ENCODE measurements around the gene MACO1. TPM values are rescaled to one million over a fixed set of nuclear protein-coding genes. Genes with fewer than 3 reads are reported as not detected.
A peak's percentile ranks its signal among the peaks of the same experiment; 100 is the strongest.

MACO1 gene
- total and polyA plus RNA-seq, 9 of the 15 experiments (the other 6 are each of a cell fraction or from before 2014, with no cell fraction given): 4.6 to 28.4 (median 21.7) TPM

DNA sequence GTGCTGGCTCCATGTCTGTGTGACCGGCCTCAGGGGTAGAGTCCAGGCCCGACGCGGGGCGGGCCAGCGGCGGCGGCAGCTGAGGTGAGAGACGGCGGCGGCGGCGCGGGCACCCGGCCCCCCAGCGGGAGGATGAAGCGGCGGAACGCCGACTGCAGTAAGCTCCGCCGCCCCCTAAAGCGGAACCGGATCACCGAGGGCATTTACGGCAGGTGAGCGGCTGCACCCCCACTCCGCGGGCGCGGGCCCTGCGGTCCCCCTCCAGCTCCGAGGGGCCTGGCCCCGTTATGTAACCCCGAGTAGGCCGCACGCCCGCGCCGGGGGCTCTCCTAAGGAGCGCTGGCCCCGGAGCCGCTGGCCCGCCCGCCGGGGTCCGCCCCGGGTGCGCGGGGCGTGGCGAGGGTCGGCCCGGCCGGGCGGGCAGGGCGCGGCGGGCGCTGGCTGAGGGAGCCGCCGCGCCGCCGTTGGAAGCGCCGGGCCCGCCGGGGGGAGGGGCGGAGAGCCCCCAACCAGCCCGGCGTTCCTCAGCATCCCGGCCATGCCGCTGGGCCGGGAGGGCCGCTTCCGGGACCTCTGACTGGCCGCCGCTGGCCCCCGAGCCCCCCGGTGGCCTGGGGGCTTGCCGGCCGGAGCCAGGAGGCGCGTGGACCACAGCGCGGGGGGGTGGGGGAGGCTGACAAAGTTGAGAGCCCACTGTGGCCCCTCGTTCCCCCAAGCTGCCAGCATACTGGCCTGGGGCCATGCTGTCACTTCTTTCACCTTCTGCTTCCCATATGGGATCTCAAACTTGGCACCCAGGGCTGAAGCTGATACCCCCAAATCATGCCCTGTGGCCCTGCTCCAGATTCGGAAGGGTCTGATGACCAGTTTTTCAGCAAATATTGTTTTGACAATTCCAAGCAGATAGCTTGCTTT lies 527 bp downstream of the MACO1 start (continued):
- TF ChIP-seq ZBTB40 (IDR thresholded peaks at IDR 0.05): no peak
- no peak for TF ChIP-seq ZBTB40 (CRISPR knock-in tag; IDR thresholded peaks at IDR 0.05)
- no peak for TF ChIP-seq ZEB2 (IDR thresholded peaks at IDR 0.05)
- TF ChIP-seq ZNF121 (CRISPR knock-in tag; conservative IDR thresholded peaks at IDR 0.05): no peak
- no peak for TF ChIP-seq GABPB2 (CRISPR knock-in tag; conservative IDR thresholded peaks at IDR 0.05)
- TF ChIP-seq, protein P1, sequence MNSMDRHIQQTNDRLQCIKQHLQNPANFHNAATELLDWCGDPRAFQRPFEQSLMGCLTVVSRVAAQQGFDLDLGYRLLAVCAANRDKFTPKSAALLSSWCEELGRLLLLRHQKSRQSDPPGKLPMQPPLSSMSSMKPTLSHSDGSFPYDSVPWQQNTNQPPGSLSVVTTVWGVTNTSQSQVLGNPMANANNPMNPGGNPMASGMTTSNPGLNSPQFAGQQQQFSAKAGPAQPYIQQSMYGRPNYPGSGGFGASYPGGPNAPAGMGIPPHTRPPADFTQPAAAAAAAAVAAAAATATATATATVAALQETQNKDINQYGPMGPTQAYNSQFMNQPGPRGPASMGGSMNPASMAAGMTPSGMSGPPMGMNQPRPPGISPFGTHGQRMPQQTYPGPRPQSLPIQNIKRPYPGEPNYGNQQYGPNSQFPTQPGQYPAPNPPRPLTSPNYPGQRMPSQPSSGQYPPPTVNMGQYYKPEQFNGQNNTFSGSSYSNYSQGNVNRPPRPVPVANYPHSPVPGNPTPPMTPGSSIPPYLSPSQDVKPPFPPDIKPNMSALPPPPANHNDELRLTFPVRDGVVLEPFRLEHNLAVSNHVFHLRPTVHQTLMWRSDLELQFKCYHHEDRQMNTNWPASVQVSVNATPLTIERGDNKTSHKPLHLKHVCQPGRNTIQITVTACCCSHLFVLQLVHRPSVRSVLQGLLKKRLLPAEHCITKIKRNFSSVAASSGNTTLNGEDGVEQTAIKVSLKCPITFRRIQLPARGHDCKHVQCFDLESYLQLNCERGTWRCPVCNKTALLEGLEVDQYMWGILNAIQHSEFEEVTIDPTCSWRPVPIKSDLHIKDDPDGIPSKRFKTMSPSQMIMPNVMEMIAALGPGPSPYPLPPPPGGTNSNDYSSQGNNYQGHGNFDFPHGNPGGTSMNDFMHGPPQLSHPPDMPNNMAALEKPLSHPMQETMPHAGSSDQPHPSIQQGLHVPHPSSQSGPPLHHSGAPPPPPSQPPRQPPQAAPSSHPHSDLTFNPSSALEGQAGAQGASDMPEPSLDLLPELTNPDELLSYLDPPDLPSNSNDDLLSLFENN (IDR thresholded peaks at IDR 0.05; ENCODE audit: low read depth in 2 of 2, low read length in 2 of 2): no peak
- peak; percentile 12; the same call in 1 of the 2 replicates for TF ChIP-seq E2F4 (CRISPR knock-in tag; IDR thresholded peaks at IDR 0.05; ENCODE audit: low read depth)
- TF ChIP-seq BCOR (IDR thresholded peaks at IDR 0.05): no peak
- no peak for TF ChIP-seq ZNF76 (CRISPR knock-in tag; IDR thresholded peaks at IDR 0.05; ENCODE audit: borderline replicate concordance)
- no peak for TF ChIP-seq STAG1 (CRISPR knock-in tag; IDR thresholded peaks at IDR 0.05; ENCODE audit: borderline replicate concordance)
- no peak; the same call in 1 of the 2 replicates for TF ChIP-seq MTA3 (IDR thresholded peaks at IDR 0.05; ENCODE audit: borderline replicate concordance)
- no peak for TF ChIP-seq TARDBP (IDR thresholded peaks at IDR 0.05)
- no peak for TF ChIP-seq HLTF (IDR thresholded peaks at IDR 0.05)
- no peak for TF ChIP-seq NFE2 (IDR thresholded peaks at IDR 0.05; ENCODE audit: low read depth)

All from K562 (cell line).